Esophagus muscularis mucosa (tissue), 4 donors: ENCODE results near the gene SHD. TPM values are rescaled to one million over a fixed set of nuclear protein-coding genes. Genes with fewer than 3 reads are reported as not detected.

Experiments used
- DNase-seq: peaks from one replicate; pipeline ENCODE4 v3.0.0-alpha.2; 2017; ENCODE audit errors: extremely low spot score
- H3K27ac ChIP-seq, 4 donors: fragments of 200-600 bp; sonication (generic); replicated peaks in 1 of 4; 1 replicate in 3 of 4; 2 replicates in 1 of 4; pipeline ENCODE4 v1.5.1; 2016 to 2019; ENCODE audit warnings: mild to moderate bottlenecking in 1 of 4
- H3K27me3 ChIP-seq, 4 donors: fragments of 200-600 bp; sonication (generic); one replicate each; pipeline versions ENCODE4 v1.5.1 to v1.6.0; 2016 to 2019
- H3K36me3 ChIP-seq, 4 donors: fragments of 200-600 bp; sonication (generic); one replicate each; pipeline ENCODE4 v1.5.1; 2016 to 2019
- H3K4me1 ChIP-seq, 4 donors: fragments of 200-600 bp; sonication (generic); one replicate each; pipeline ENCODE4 v1.5.1; 2016 to 2019
- H3K4me3 ChIP-seq, 4 donors: fragments of 200-600 bp; sonication (generic); 1 replicate in 2 of 4; 2 replicates in 2 of 4; pipeline ENCODE4 v1.5.1; 2016 to 2019; ENCODE audit warnings: mild to moderate bottlenecking in 4 of 4, moderate library complexity in 1 of 4
- H3K9me3 ChIP-seq, 4 donors: fragments of 200-600 bp; sonication (generic); 1 replicate in 3 of 4; 2 replicates in 1 of 4; pipeline ENCODE4 v1.5.1; 2016 to 2019
- CTCF ChIP-seq, 3 experiments: fragments of 200-600 bp in 2 of 3; fragments of 450-650 bp in 1 of 3; sonication (generic) in 2 of 3; IDR thresholded peaks; one replicate each; pipeline ENCODE4 v1.5.1; 2017 to 2019; ENCODE audit warnings: antibody characterized with exemption in 3 of 3, mild to moderate bottlenecking in 2 of 3, moderate library complexity in 1 of 3
- EP300 ChIP-seq: sonication (generic); formaldehyde crosslinking; IDR thresholded peaks from one replicate; pipeline ENCODE4 v1.6.1; 2017; ENCODE audit warnings: antibody characterized with exemption
- POLR2A ChIP-seq: fragments of 450-650 bp; IDR thresholded peaks from one replicate; pipeline ENCODE4 v1.6.1; 2017; ENCODE audit warnings: antibody characterized with exemption, moderate library complexity, mild to moderate bottlenecking, low read depth
- POLR2AphosphoS5 ChIP-seq, 2 donors: sonication (generic); formaldehyde crosslinking; IDR thresholded peaks; one replicate each; pipeline ENCODE4 v1.6.1; 2017; ENCODE audit warnings: antibody characterized with exemption in 2 of 2
- WGBS: methylation state at CpG from one replicate; pipeline ENCODE4 v1.1.5; 2018; 5-methylcytosine and 5-hydroxymethylcytosine counted together
- intact Hi-C: fragments of 100-400 bp; cut with DNase I; formaldehyde crosslinking; loops from one replicate; pipeline ENCODE4 v1.15.1; 2023
- total RNA-seq, 4 donors: library from RNA; depleted of rRNA; stranded (reverse); fragments of >200 nt; gene quantifications; one replicate each; pipeline versions ENCODE4 v1.1.0 to v1.2.1, GENCODE V29; 2016

Gene SHD
- total RNA-seq, 4 donors from 2014 or later: not detected

- Histone ChIP-seq H3K27ac (no peak overlapping the region), H3K27me3 (peaks cover 0 to 80% (median 19%) of the 10 kb centered on the region in 4 donors), H3K9me3 (no peaks in the 10 kb centered on the region), H3K4me1 (peaks cover 0 to 10% (median 7%) of the 10 kb centered on the region in 4 donors), H3K36me3 (no peaks in the 10 kb centered on the region), H3K4me3 (no peak overlapping the region)
- no peak for DNase-seq
- intact Hi-C loops: no loop called here
- no peak for TF ChIP-seq EP300
- no peak for TF ChIP-seq POLR2AphosphoS5 (IDR thresholded peaks at IDR 0.05)
- TF ChIP-seq POLR2A: no peak
- no peak for TF ChIP-seq CTCF (IDR thresholded peaks at IDR 0.05)
- 91% methylated on average over 3 of the region's 3 CpGs for WGBS
Observed at GRCh38 chr19:4300589-4300988, 21.5 kb downstream of the SHD start.

GRCh38 chr19:4301590-4302242 lies 22.6 kb downstream of the SHD start:
- Histone ChIP-seq H3K27ac (no peak overlapping the region), H3K27me3 (peaks cover 0 to 80% (median 19%) of the 10 kb centered on the region in 4 donors), H3K9me3 (no peaks in the 10 kb centered on the region), H3K4me1 (peaks cover 0 to 8% (median 7%) of the 10 kb centered on the region in 4 donors), H3K36me3 (no peaks in the 10 kb centered on the region), H3K4me3 (no peak overlapping the region)
- no peak for DNase-seq
- 63% methylated on average over 13 of the region's 13 CpGs for WGBS
- no peak for TF ChIP-seq CTCF (IDR thresholded peaks at IDR 0.05)
- no peak for TF ChIP-seq EP300
- no peak for TF ChIP-seq POLR2A
- TF ChIP-seq POLR2AphosphoS5 (IDR thresholded peaks at IDR 0.05): no peak
- intact Hi-C loops: no loop called here

- DNase-seq: no peak
- peaks cover 0 to 8% (median 7%) of the 10 kb centered on the region in 4 donors for H3K4me1 ChIP-seq
- 49% methylated on average over 6 of the region's 8 CpGs for WGBS
Observed at GRCh38 chr19:4302243-4302640, 23.2 kb downstream of the SHD start, which contains the start of gene TMIGD2. TSS of gene TMIGD2 (minus strand) at chr19:4302389. CDS start at chr19:4302385, 4 bp downstream.

GRCh38 chr19:4303819-4304537 lies 24.9 kb downstream of the SHD start:
- no peaks in the 10 kb centered on the region for H3K9me3 ChIP-seq
- peak overlapping the region; percentile 22 to 52 (median 30) for H3K4me3 ChIP-seq
- no peak overlapping the region for H3K27ac ChIP-seq
- TF ChIP-seq CTCF (IDR thresholded peaks at IDR 0.05) (no peak), POLR2A (no peak), EP300 (no peak), POLR2AphosphoS5 (IDR thresholded peaks at IDR 0.05) (no peak)
- H3K36me3 ChIP-seq: no peaks in the 10 kb centered on the region
- 57% methylated on average over 16 of the region's 18 CpGs for WGBS
- intact Hi-C loops: no loop called here
- peaks cover 0 to 8% (median 7%) of the 10 kb centered on the region in 4 donors for H3K4me1 ChIP-seq
- DNase-seq: no peak
- H3K27me3 ChIP-seq: peaks cover 0 to 63% (median 19%) of the 10 kb centered on the region in 4 donors

More at GRCh38 chr19:4302243-4302640, 23.2 kb downstream of the SHD start, which contains the start of gene TMIGD2:
- no peak within 1 kb of the TSS for H3K4me3 ChIP-seq
- no peak for TF ChIP-seq CTCF (IDR thresholded peaks at IDR 0.05)
- TF ChIP-seq POLR2AphosphoS5 (IDR thresholded peaks at IDR 0.05): no peak
- no peak for TF ChIP-seq EP300
- TF ChIP-seq POLR2A: no peak
- H3K9me3 ChIP-seq: no peaks in the 10 kb centered on the region
- intact Hi-C loops: no loop called here
- no peak within 1 kb of the TSS for H3K27ac ChIP-seq
- H3K27me3 ChIP-seq: peaks cover 0 to 76% (median 19%) of the 10 kb centered on the region in 4 donors
- no peaks in the 10 kb centered on the region for H3K36me3 ChIP-seq
